ENCODE results near the gene BAZ2B.

The BAZ2B gene

GRCh38 chr2:159515441-159515840, 100.9 kb downstream of the BAZ2B start:
- peak overlapping the region; percentile 67 to 78 for H3K4me3 ChIP-seq (ENCODE audit: low read depth in 1 of 2, low read length in 2 of 2)
- H3K27ac ChIP-seq (ENCODE audit: low read depth, low read length) = no peak overlapping the region
- H3K9me3 ChIP-seq (ENCODE audit: control insufficient read depth in 1 of 2, low read length in 2 of 2) = no peaks in the 10 kb centered on the region
- H3K36me3 ChIP-seq (ENCODE audit: control insufficient read depth in 1 of 2, insufficient read depth in 2 of 2, low read length in 2 of 2) = no peaks in the 10 kb centered on the region
- H3K9ac ChIP-seq (ENCODE audit: low read depth in 1 of 2, low read length in 2 of 2) = peak overlapping the region in 1 of 2 donors; percentile 71
- H3K4me1 ChIP-seq (ENCODE audit: control insufficient read depth in 1 of 2, insufficient read depth in 2 of 2, low read length in 2 of 2) = peaks cover 2 to 32% of the 10 kb centered on the region in 2 donors
- no peaks in the 10 kb centered on the region for H3K27me3 ChIP-seq (ENCODE audit: control insufficient read depth in 1 of 2, insufficient read depth in 2 of 2, low read length in 2 of 2)

- H3K4me1 ChIP-seq (ENCODE audit: control insufficient read depth in 1 of 2, insufficient read depth in 2 of 2, low read length in 2 of 2) = peaks cover 2 to 32% of the 10 kb centered on the region in 2 donors
- no peaks in the 10 kb centered on the region for H3K27me3 ChIP-seq (ENCODE audit: control insufficient read depth in 1 of 2, insufficient read depth in 2 of 2, low read length in 2 of 2)
- H3K36me3 ChIP-seq (ENCODE audit: control insufficient read depth in 1 of 2, insufficient read depth in 2 of 2, low read length in 2 of 2) = no peaks in the 10 kb centered on the region
- H3K27ac ChIP-seq (ENCODE audit: low read depth, low read length) = no peak overlapping the region
- peak overlapping the region in 1 of 2 donors; percentile 17 for H3K4me3 ChIP-seq (ENCODE audit: low read depth in 1 of 2, low read length in 2 of 2)
- no peaks in the 10 kb centered on the region for H3K9me3 ChIP-seq (ENCODE audit: control insufficient read depth in 1 of 2, low read length in 2 of 2)
- H3K9ac ChIP-seq (ENCODE audit: low read depth in 1 of 2, low read length in 2 of 2) = no peak overlapping the region
These were observed 102.6 kb downstream of the BAZ2B start for GRCh38 chr2:159513745-159514144.

- Histone ChIP-seq H3K4me1 (ENCODE audit: control insufficient read depth in 1 of 2, insufficient read depth in 2 of 2, low read length in 2 of 2) (peaks cover 4 to 27% of the 10 kb centered on the region in 2 donors), H3K27ac (ENCODE audit: low read depth, low read length) (no peak overlapping the region), H3K36me3 (ENCODE audit: control insufficient read depth in 1 of 2, insufficient read depth in 2 of 2, low read length in 2 of 2) (no peaks in the 10 kb centered on the region), H3K4me3 (ENCODE audit: low read depth in 1 of 2, low read length in 2 of 2) (no peak overlapping the region), H3K9me3 (ENCODE audit: control insufficient read depth in 1 of 2, low read length in 2 of 2) (no peaks in the 10 kb centered on the region), H3K27me3 (ENCODE audit: control insufficient read depth in 1 of 2, insufficient read depth in 2 of 2, low read length in 2 of 2) (no peaks in the 10 kb centered on the region), H3K9ac (ENCODE audit: low read depth in 1 of 2, low read length in 2 of 2) (no peak overlapping the region)
These were observed 108.2 kb downstream of the BAZ2B start for GRCh38 chr2:159508140-159508539.

- H3K9ac ChIP-seq (ENCODE audit: low read depth in 1 of 2, low read length in 2 of 2) = no peak overlapping the region
- no peaks in the 10 kb centered on the region for H3K36me3 ChIP-seq (ENCODE audit: control insufficient read depth in 1 of 2, insufficient read depth in 2 of 2, low read length in 2 of 2)
- no peaks in the 10 kb centered on the region for H3K9me3 ChIP-seq (ENCODE audit: control insufficient read depth in 1 of 2, low read length in 2 of 2)
- H3K4me3 ChIP-seq (ENCODE audit: low read depth in 1 of 2, low read length in 2 of 2) = peak overlapping the region in 1 of 2 donors; percentile 12
- H3K27me3 ChIP-seq (ENCODE audit: control insufficient read depth in 1 of 2, insufficient read depth in 2 of 2, low read length in 2 of 2) = no peaks in the 10 kb centered on the region
- peaks cover 4 to 16% of the 10 kb centered on the region in 2 donors for H3K4me1 ChIP-seq (ENCODE audit: control insufficient read depth in 1 of 2, insufficient read depth in 2 of 2, low read length in 2 of 2)
- no peak overlapping the region for H3K27ac ChIP-seq (ENCODE audit: low read depth, low read length)
These were observed 109.4 kb downstream of the BAZ2B start for GRCh38 chr2:159506764-159507440.

- Histone ChIP-seq H3K4me1 (ENCODE audit: control insufficient read depth in 1 of 2, insufficient read depth in 2 of 2, low read length in 2 of 2) (peaks cover 4 to 15% of the 10 kb centered on the region in 2 donors), H3K36me3 (ENCODE audit: control insufficient read depth in 1 of 2, insufficient read depth in 2 of 2, low read length in 2 of 2) (no peaks in the 10 kb centered on the region), H3K27me3 (ENCODE audit: control insufficient read depth in 1 of 2, insufficient read depth in 2 of 2, low read length in 2 of 2) (no peaks in the 10 kb centered on the region), H3K9ac (ENCODE audit: low read depth in 1 of 2, low read length in 2 of 2) (no peak overlapping the region), H3K4me3 (ENCODE audit: low read depth in 1 of 2, low read length in 2 of 2) (peak overlapping the region; percentile 12 to 29), H3K27ac (ENCODE audit: low read depth, low read length) (no peak overlapping the region), H3K9me3 (ENCODE audit: control insufficient read depth in 1 of 2, low read length in 2 of 2) (no peaks in the 10 kb centered on the region)
These were observed 110.1 kb downstream of the BAZ2B start for GRCh38 chr2:159506202-159506601.

- Histone ChIP-seq H3K4me3 (ENCODE audit: low read depth in 1 of 2, low read length in 2 of 2) (no peak overlapping the region), H3K36me3 (ENCODE audit: control insufficient read depth in 1 of 2, insufficient read depth in 2 of 2, low read length in 2 of 2) (no peaks in the 10 kb centered on the region), H3K9ac (ENCODE audit: low read depth in 1 of 2, low read length in 2 of 2) (no peak overlapping the region), H3K27ac (ENCODE audit: low read depth, low read length) (no peak overlapping the region), H3K4me1 (ENCODE audit: control insufficient read depth in 1 of 2, insufficient read depth in 2 of 2, low read length in 2 of 2) (peaks cover 4 to 15% of the 10 kb centered on the region in 2 donors), H3K9me3 (ENCODE audit: control insufficient read depth in 1 of 2, low read length in 2 of 2) (no peaks in the 10 kb centered on the region), H3K27me3 (ENCODE audit: control insufficient read depth in 1 of 2, insufficient read depth in 2 of 2, low read length in 2 of 2) (no peaks in the 10 kb centered on the region)
These were observed 111.2 kb downstream of the BAZ2B start for GRCh38 chr2:159505196-159505595.

GRCh38 chr2:159501743-159502142, 114.6 kb downstream of the BAZ2B start:
- no peak overlapping the region for H3K9ac ChIP-seq (ENCODE audit: low read depth in 1 of 2, low read length in 2 of 2)
- H3K27me3 ChIP-seq (ENCODE audit: control insufficient read depth in 1 of 2, insufficient read depth in 2 of 2, low read length in 2 of 2) = no peaks in the 10 kb centered on the region
- H3K36me3 ChIP-seq (ENCODE audit: control insufficient read depth in 1 of 2, insufficient read depth in 2 of 2, low read length in 2 of 2) = no peaks in the 10 kb centered on the region
- H3K4me1 ChIP-seq (ENCODE audit: control insufficient read depth in 1 of 2, insufficient read depth in 2 of 2, low read length in 2 of 2) = peaks cover 4 to 21% of the 10 kb centered on the region in 2 donors
- no peaks in the 10 kb centered on the region for H3K9me3 ChIP-seq (ENCODE audit: control insufficient read depth in 1 of 2, low read length in 2 of 2)
- H3K27ac ChIP-seq (ENCODE audit: low read depth, low read length) = no peak overlapping the region
- no peak overlapping the region for H3K4me3 ChIP-seq (ENCODE audit: low read depth in 1 of 2, low read length in 2 of 2)

GRCh38 chr2:159497847-159498246, 118.5 kb downstream of the BAZ2B start:
- H3K9ac ChIP-seq (ENCODE audit: low read depth in 1 of 2, low read length in 2 of 2) = no peak overlapping the region
- H3K27ac ChIP-seq (ENCODE audit: low read depth, low read length) = no peak overlapping the region
- H3K27me3 ChIP-seq (ENCODE audit: control insufficient read depth in 1 of 2, insufficient read depth in 2 of 2, low read length in 2 of 2) = no peaks in the 10 kb centered on the region
- H3K4me1 ChIP-seq (ENCODE audit: control insufficient read depth in 1 of 2, insufficient read depth in 2 of 2, low read length in 2 of 2) = peaks cover 0 to 12% of the 10 kb centered on the region in 2 donors
- H3K36me3 ChIP-seq (ENCODE audit: control insufficient read depth in 1 of 2, insufficient read depth in 2 of 2, low read length in 2 of 2) = no peaks in the 10 kb centered on the region
- H3K4me3 ChIP-seq (ENCODE audit: low read depth in 1 of 2, low read length in 2 of 2) = no peak overlapping the region
- H3K9me3 ChIP-seq (ENCODE audit: control insufficient read depth in 1 of 2, low read length in 2 of 2) = no peaks in the 10 kb centered on the region

GRCh38 chr2:159497256-159497655, 119.1 kb downstream of the BAZ2B start:
- peaks cover 0 to 12% of the 10 kb centered on the region in 2 donors for H3K4me1 ChIP-seq (ENCODE audit: control insufficient read depth in 1 of 2, insufficient read depth in 2 of 2, low read length in 2 of 2)
- no peaks in the 10 kb centered on the region for H3K9me3 ChIP-seq (ENCODE audit: control insufficient read depth in 1 of 2, low read length in 2 of 2)
- H3K9ac ChIP-seq (ENCODE audit: low read depth in 1 of 2, low read length in 2 of 2) = no peak overlapping the region
- no peaks in the 10 kb centered on the region for H3K36me3 ChIP-seq (ENCODE audit: control insufficient read depth in 1 of 2, insufficient read depth in 2 of 2, low read length in 2 of 2)
- H3K27ac ChIP-seq (ENCODE audit: low read depth, low read length) = no peak overlapping the region
- no peak overlapping the region for H3K4me3 ChIP-seq (ENCODE audit: low read depth in 1 of 2, low read length in 2 of 2)
- H3K27me3 ChIP-seq (ENCODE audit: control insufficient read depth in 1 of 2, insufficient read depth in 2 of 2, low read length in 2 of 2) = no peaks in the 10 kb centered on the region

GRCh38 chr2:159489476-159489875, 126.9 kb downstream of the BAZ2B start:
- no peaks in the 10 kb centered on the region for H3K9me3 ChIP-seq (ENCODE audit: control insufficient read depth in 1 of 2, low read length in 2 of 2)

More at GRCh38 chr2:159489476-159489875, 126.9 kb downstream of the BAZ2B start:
- H3K27me3 ChIP-seq (ENCODE audit: control insufficient read depth in 1 of 2, insufficient read depth in 2 of 2, low read length in 2 of 2) = no peaks in the 10 kb centered on the region
- H3K4me3 ChIP-seq (ENCODE audit: low read depth in 1 of 2, low read length in 2 of 2) = no peak overlapping the region
- no peak overlapping the region for H3K9ac ChIP-seq (ENCODE audit: low read depth in 1 of 2, low read length in 2 of 2)
- no peaks in the 10 kb centered on the region for H3K36me3 ChIP-seq (ENCODE audit: control insufficient read depth in 1 of 2, insufficient read depth in 2 of 2, low read length in 2 of 2)
- H3K4me1 ChIP-seq (ENCODE audit: control insufficient read depth in 1 of 2, insufficient read depth in 2 of 2, low read length in 2 of 2) = peaks cover 5 to 6% of the 10 kb centered on the region in 2 donors
- H3K27ac ChIP-seq (ENCODE audit: low read depth, low read length) = no peak overlapping the region

All from duodenal mucosa (tissue), 2 donors.